ENCODE measurements around the gene PLB1. TPM values are rescaled to one million over a fixed set of nuclear protein-coding genes. Genes with fewer than 3 reads are reported as not detected.

PLB1 gene
- polyA plus RNA-seq, 2 of the 4 experiments (the other 2 are of a cell fraction) = 0.26 to 1.4 TPM

GRCh38 chr2:28645553-28645952, 149.7 kb downstream of the PLB1 start (continued):
- TF ChIP-seq HES2 (IDR thresholded peaks at IDR 0.05) = no peak
- TF ChIP-seq ESRRA (IDR thresholded peaks at IDR 0.05; ENCODE audit: borderline replicate concordance, low read length) = no peak
- TF ChIP-seq HOXB5 (CRISPR knock-in tag; IDR thresholded peaks at IDR 0.05) = no peak
- no peak for TF ChIP-seq ZSCAN20 (CRISPR knock-in tag; IDR thresholded peaks at IDR 0.05)
- TF ChIP-seq JUNB (IDR thresholded peaks at IDR 0.05) = no peak

- ATAC-seq (no peak), FAIRE-seq (no peak), DNase-seq (ENCODE audit: low read depth in 1 of 2, low spot score in 1 of 2) (no peak)
- 66% methylated on average over 4 of the region's 4 CpGs for WGBS (ENCODE audit: missing lambda C conversion rate)
- H3K4me3 ChIP-seq = no peak overlapping the region
- H3K9me3 ChIP-seq = no peaks in the 10 kb centered on the region
- no peak overlapping the region for H3K27ac ChIP-seq
- POLR2A ChIA-PET = no interaction called here
- CTCF ChIA-PET = interaction anchor here (1.0 kb wide), 1 partner anchor 81 kb away, joined by 4 read pairs; no protein-coding TSS in a partner anchor
- H3K4me1 ChIP-seq = peaks cover 18% of the 10 kb centered on the region
- H3K4me2 ChIP-seq = no peak overlapping the region
- no peak for TF ChIP-seq FOSL2 (IDR thresholded peaks at IDR 0.05)
- no peak for TF ChIP-seq FOSL2 (CRISPR knock-in tag; IDR thresholded peaks at IDR 0.05)
- no peak for TF ChIP-seq POLR2AphosphoS2 (conservative IDR thresholded peaks at IDR 0.05; ENCODE audit: low read length)
- TF ChIP-seq MAX (IDR thresholded peaks at IDR 0.05) = no peak
- TF ChIP-seq CBX8 (IDR thresholded peaks at IDR 0.05) = no peak
- TF ChIP-seq RCOR1 (IDR thresholded peaks at IDR 0.05; ENCODE audit: low read depth, low read length) = no peak
- no peak for TF ChIP-seq ELK1 (IDR thresholded peaks at IDR 0.05; ENCODE audit: low read depth, low read length)
- no peak for TF ChIP-seq JUNB (IDR thresholded peaks at IDR 0.05)
- no peak for TF ChIP-seq CHD4 (IDR thresholded peaks at IDR 0.05; ENCODE audit: borderline replicate concordance)
- no peak for TF ChIP-seq RAD21 (conservative IDR thresholded peaks at IDR 0.05 in 1 of 2, IDR thresholded peaks at IDR 0.05 in 1 of 2)
- no peak for TF ChIP-seq RFX5 (IDR thresholded peaks at IDR 0.05)
- TF ChIP-seq HOXB5 (CRISPR knock-in tag; IDR thresholded peaks at IDR 0.05) = no peak
- TF ChIP-seq SMC3 (IDR thresholded peaks at IDR 0.05) = no peak
- no peak for TF ChIP-seq HDAC2 (IDR thresholded peaks at IDR 0.05)
- no peak for TF ChIP-seq KDM1A (IDR thresholded peaks at IDR 0.05; ENCODE audit: low read depth)
- TF ChIP-seq ATOH8 (CRISPR knock-in tag; IDR thresholded peaks at IDR 0.05; ENCODE audit: low read depth) = no peak
- TF ChIP-seq NFE2L2 (conservative IDR thresholded peaks at IDR 0.05; ENCODE audit: low read length) = no peak
Measured at GRCh38 chr2:28647682-28648081, 151.8 kb downstream of the PLB1 start.

- no peak for ATAC-seq
- ChIA-PET CTCF (interaction anchor here (1.0 kb wide), 2 partner anchors 19 to 82 kb away, joined by 3 to 4 read pairs; no protein-coding TSS in a partner anchor), POLR2A (no interaction called here)
- Histone ChIP-seq H3K4me1 (peaks cover 18% of the 10 kb centered on the region), H3K4me2 (no peak overlapping the region), H3K9me3 (no peaks in the 10 kb centered on the region), H3K4me3 (no peak overlapping the region), H3K27ac (no peak overlapping the region)
- no peak for TF ChIP-seq HOXA7 (CRISPR knock-in tag; IDR thresholded peaks at IDR 0.05)
- no peak for TF ChIP-seq POLR2A (IDR thresholded peaks at IDR 0.05; ENCODE audit: low read length)
- no peak for TF ChIP-seq KDM1A (IDR thresholded peaks at IDR 0.05; ENCODE audit: low read depth)
- no peak for TF ChIP-seq CHD2 (IDR thresholded peaks at IDR 0.05; ENCODE audit: low read length, partially characterized antibody)
- TF ChIP-seq PBX3 (IDR thresholded peaks at IDR 0.05) = no peak
- no peak for TF ChIP-seq TP53 (CRISPR knock-in tag; IDR thresholded peaks at IDR 0.05)
- TF ChIP-seq CHD4 (IDR thresholded peaks at IDR 0.05; ENCODE audit: borderline replicate concordance) = no peak
- no peak for TF ChIP-seq EHMT2 (IDR thresholded peaks at IDR 0.05; ENCODE audit: low read depth)
- no peak for TF ChIP-seq PHF8 (IDR thresholded peaks at IDR 0.05; ENCODE audit: borderline replicate concordance, low read depth)
- no peak for TF ChIP-seq TFCP2L1 (CRISPR knock-in tag; IDR thresholded peaks at IDR 0.05)
- no peak for TF ChIP-seq CBX2 (IDR thresholded peaks at IDR 0.05; ENCODE audit: borderline replicate concordance, low read depth)
- no peak for TF ChIP-seq ZSCAN20 (CRISPR knock-in tag; IDR thresholded peaks at IDR 0.05)
- TF ChIP-seq HMGXB4 (CRISPR knock-in tag; IDR thresholded peaks at IDR 0.05; ENCODE audit: borderline replicate concordance) = no peak
- TF ChIP-seq MAZ (IDR thresholded peaks at IDR 0.05; ENCODE audit: borderline replicate concordance, low read depth, low read length) = no peak
- no peak for TF ChIP-seq MAFK (IDR thresholded peaks at IDR 0.05; ENCODE audit: partially characterized antibody)
- FAIRE-seq = no peak
- 66% methylated on average over 3 of the region's 3 CpGs for WGBS (ENCODE audit: missing lambda C conversion rate)
- no peak for DNase-seq (ENCODE audit: low read depth in 1 of 2, low spot score in 1 of 2)
Measured at GRCh38 chr2:28648147-28648546, 152.3 kb downstream of the PLB1 start.

Measured in A549 (cell line).